ENCODE results near the gene MAP2K5. TPM values are rescaled to one million over a fixed set of nuclear protein-coding genes. Genes with fewer than 3 reads are reported as not detected.

Gene MAP2K5
- total and polyA plus RNA-seq, 7 donors: 11.3 to 19.4 (median 14.3) TPM

GRCh38 chr15:67501836-67502461, 40.6 kb upstream of the MAP2K5 start:
- DNase-seq: no peak
- intact Hi-C loops (cut with DNase I): no loop called here
- Histone ChIP-seq H3K36me3 (no peaks in the 10 kb centered on the region), H3K9me3 (no peaks in the 10 kb centered on the region), H3K27me3 (no peaks in the 10 kb centered on the region), H3K27ac (no peak overlapping the region), H3K4me1 (no peaks in the 10 kb centered on the region), H3K4me3 (no peak overlapping the region)
- WGBS, 2 donors: 77 to 82% methylated on average over 13 of the region's 13 CpGs
- TF ChIP-seq EP300 (IDR thresholded peaks at IDR 0.05): no peak
- TF ChIP-seq POLR2A (IDR thresholded peaks at IDR 0.05): no peak
- TF ChIP-seq POLR2AphosphoS5 (IDR thresholded peaks at IDR 0.05): no peak
- TF ChIP-seq, protein P1, sequence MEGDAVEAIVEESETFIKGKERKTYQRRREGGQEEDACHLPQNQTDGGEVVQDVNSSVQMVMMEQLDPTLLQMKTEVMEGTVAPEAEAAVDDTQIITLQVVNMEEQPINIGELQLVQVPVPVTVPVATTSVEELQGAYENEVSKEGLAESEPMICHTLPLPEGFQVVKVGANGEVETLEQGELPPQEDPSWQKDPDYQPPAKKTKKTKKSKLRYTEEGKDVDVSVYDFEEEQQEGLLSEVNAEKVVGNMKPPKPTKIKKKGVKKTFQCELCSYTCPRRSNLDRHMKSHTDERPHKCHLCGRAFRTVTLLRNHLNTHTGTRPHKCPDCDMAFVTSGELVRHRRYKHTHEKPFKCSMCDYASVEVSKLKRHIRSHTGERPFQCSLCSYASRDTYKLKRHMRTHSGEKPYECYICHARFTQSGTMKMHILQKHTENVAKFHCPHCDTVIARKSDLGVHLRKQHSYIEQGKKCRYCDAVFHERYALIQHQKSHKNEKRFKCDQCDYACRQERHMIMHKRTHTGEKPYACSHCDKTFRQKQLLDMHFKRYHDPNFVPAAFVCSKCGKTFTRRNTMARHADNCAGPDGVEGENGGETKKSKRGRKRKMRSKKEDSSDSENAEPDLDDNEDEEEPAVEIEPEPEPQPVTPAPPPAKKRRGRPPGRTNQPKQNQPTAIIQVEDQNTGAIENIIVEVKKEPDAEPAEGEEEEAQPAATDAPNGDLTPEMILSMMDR (IDR thresholded peaks at IDR 0.05): no peak

DNA sequence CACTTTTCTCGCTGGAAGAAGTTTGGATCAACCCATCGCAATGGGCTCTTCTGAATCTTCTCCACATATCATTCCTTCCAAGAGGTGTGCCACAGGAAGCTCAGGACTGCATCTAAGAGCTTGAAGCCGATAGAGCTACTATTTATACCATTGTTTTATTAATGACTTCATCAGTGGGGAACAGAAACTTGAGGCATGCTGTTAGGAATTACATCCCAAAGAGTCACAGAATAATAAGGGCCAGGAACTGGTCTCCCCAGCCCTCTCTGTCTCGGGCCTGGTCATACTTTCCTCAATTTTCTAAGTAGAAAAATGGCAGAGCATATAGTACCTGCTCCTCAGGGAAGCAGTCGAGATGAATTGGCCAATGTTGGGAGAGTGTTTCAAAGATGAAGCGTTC, 38.4 kb upstream of the MAP2K5 start:
- Histone ChIP-seq H3K4me1 (no peaks in the 10 kb centered on the region), H3K27ac (no peak overlapping the region), H3K36me3 (peaks cover 0 to 4% (median 0%) of the 10 kb centered on the region in 4 donors), H3K27me3 (no peaks in the 10 kb centered on the region), H3K4me3 (no peak overlapping the region), H3K9me3 (no peaks in the 10 kb centered on the region)
- intact Hi-C loops (cut with DNase I): no loop called here
- TF ChIP-seq POLR2AphosphoS5 (IDR thresholded peaks at IDR 0.05) (no peak), POLR2A (IDR thresholded peaks at IDR 0.05) (no peak), EP300 (IDR thresholded peaks at IDR 0.05) (no peak)
- TF ChIP-seq, protein P1 (IDR thresholded peaks at IDR 0.05): no peak
- WGBS, 2 donors: 95 to 96% methylated on average over 6 of the region's 6 CpGs
- no peak for DNase-seq

DNA sequence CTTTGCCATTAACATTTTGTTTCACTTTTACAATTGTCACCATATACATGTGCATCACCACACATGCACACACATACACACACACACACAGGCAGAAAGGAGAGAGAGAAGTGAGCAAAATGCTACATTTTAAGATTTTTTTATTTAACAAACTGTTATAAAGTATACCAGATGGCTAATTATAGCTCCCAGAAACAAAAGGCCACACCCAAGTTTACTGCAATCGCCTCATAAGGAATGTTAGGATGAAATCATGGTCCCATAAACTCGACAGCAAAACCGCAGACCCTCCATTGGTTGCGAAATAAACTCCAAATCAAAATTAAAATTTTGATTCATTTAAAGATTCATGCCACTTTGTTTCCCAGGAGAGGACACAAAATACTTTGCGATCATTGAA, 37.7 kb upstream of the MAP2K5 start:
- intact Hi-C loops (cut with DNase I): no loop called here
- TF ChIP-seq, protein P1 (IDR thresholded peaks at IDR 0.05): no peak
- TF ChIP-seq EP300 (IDR thresholded peaks at IDR 0.05) (no peak), POLR2AphosphoS5 (IDR thresholded peaks at IDR 0.05) (no peak), POLR2A (IDR thresholded peaks at IDR 0.05) (no peak)
- Histone ChIP-seq H3K36me3 (peaks cover 0 to 6% (median 0%) of the 10 kb centered on the region in 4 donors), H3K9me3 (no peaks in the 10 kb centered on the region), H3K27ac (no peak overlapping the region), H3K4me3 (no peak overlapping the region), H3K4me1 (no peaks in the 10 kb centered on the region), H3K27me3 (no peaks in the 10 kb centered on the region)
- 38 to 73% methylated on average over 5 of the region's 5 CpGs for WGBS, 2 donors
- no peak for DNase-seq

DNA sequence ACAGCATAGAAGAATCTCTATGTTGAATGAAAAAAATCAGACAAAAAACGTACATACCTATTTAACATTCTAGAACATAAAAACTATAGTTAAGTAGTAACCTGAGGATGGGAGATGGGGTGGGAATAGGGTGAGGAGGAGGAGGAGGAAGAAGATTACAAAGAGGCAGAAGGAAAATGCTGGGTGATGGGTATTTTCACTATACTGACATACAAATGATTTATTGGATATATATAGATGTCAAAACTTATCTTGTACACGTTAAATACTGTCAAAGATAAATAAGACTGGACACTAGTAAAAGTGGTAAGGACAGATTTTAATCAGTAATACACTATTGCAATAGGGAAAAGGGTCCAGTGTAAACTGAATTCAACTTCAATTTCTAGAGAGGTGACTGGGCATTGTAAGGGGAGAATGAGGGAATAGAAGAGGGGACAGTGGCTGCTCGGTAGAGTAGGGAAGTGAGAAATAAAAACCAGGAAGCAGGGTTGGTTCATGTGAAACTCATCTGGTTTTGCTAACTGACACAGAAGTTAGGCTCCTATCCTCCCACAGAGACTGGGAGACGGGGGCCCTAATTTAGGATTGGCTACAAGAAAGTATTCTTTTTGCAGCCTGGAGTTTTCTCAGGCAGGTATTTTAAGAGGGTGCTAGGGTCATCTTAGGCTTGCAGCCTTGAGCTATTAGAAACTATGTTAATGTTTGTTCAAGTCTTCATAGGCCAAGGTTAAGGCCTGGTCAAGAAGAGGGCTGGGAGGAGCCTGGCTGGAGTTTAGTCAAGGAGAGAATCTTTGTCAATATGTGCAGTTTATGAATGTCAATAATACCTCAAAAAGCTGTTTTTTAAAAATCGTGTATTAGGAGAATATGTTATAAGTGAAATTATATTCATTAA, 36.6 kb upstream of the MAP2K5 start:
- no peak for DNase-seq
- H3K27ac ChIP-seq: no peak overlapping the region
- no peak overlapping the region for H3K4me3 ChIP-seq
- H3K9me3 ChIP-seq: no peaks in the 10 kb centered on the region
- no peaks in the 10 kb centered on the region for H3K27me3 ChIP-seq
- peaks cover 0 to 17% (median 0%) of the 10 kb centered on the region in 4 donors for H3K36me3 ChIP-seq
- no peaks in the 10 kb centered on the region for H3K4me1 ChIP-seq
- intact Hi-C loops (cut with DNase I): no loop called here
- TF ChIP-seq, protein P1 (IDR thresholded peaks at IDR 0.05): no peak
- TF ChIP-seq EP300 (IDR thresholded peaks at IDR 0.05): no peak
- no peak for TF ChIP-seq POLR2A (IDR thresholded peaks at IDR 0.05)
- no peak for TF ChIP-seq POLR2AphosphoS5 (IDR thresholded peaks at IDR 0.05)
- WGBS, 2 donors: 66 to 68% methylated on average over 5 of the region's 5 CpGs
